ENCODE measurements around the gene KCNMA1. TPM values are rescaled to one million over a fixed set of nuclear protein-coding genes. Genes with fewer than 3 reads are reported as not detected.

Gene KCNMA1
- polyA plus RNA-seq, 1 of the 3 experiments (the other 2 are of a cell fraction), result 107 TPM

DNA sequence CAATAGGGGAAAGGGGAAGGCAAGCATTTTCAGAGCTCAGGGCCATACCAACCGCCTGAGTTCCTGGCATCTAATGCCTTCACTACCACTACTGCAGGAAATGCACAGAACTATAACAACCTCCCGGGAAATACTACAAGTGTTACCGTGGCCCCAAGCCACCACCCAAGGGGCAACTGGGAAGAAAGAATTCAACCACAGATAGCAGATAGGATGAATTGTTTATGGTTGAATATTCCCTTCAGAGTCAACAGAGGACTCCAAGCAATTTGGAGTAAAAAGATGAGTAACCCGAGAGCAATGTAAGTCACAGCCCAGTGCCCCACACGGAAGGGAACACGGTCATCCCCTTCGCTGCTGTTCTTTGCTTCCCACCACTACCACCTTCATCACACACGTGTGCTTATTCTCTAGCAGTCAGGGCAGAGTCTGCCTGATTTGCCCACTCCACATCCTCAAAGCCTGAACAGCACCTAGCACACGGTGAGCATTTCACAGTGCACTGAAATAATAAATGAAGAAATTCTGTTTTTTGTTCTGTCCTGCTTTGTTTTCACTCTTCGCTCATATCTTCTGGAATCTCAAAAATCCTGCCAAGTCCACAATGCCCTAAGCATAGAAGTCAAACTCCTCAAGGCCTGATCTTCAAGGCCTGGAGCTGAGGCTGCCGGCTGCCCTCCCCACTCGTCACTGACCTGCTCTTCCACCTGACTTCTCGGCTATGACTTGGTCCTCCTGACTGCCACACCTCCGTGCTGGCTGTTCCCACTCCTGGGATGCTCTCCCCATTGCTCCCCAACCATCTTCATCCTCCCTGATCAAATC is 221.1 kb downstream of the KCNMA1 start (continued):
- TF ChIP-seq, protein P1, sequence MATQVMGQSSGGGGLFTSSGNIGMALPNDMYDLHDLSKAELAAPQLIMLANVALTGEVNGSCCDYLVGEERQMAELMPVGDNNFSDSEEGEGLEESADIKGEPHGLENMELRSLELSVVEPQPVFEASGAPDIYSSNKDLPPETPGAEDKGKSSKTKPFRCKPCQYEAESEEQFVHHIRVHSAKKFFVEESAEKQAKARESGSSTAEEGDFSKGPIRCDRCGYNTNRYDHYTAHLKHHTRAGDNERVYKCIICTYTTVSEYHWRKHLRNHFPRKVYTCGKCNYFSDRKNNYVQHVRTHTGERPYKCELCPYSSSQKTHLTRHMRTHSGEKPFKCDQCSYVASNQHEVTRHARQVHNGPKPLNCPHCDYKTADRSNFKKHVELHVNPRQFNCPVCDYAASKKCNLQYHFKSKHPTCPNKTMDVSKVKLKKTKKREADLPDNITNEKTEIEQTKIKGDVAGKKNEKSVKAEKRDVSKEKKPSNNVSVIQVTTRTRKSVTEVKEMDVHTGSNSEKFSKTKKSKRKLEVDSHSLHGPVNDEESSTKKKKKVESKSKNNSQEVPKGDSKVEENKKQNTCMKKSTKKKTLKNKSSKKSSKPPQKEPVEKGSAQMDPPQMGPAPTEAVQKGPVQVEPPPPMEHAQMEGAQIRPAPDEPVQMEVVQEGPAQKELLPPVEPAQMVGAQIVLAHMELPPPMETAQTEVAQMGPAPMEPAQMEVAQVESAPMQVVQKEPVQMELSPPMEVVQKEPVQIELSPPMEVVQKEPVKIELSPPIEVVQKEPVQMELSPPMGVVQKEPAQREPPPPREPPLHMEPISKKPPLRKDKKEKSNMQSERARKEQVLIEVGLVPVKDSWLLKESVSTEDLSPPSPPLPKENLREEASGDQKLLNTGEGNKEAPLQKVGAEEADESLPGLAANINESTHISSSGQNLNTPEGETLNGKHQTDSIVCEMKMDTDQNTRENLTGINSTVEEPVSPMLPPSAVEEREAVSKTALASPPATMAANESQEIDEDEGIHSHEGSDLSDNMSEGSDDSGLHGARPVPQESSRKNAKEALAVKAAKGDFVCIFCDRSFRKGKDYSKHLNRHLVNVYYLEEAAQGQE (IDR thresholded peaks at IDR 0.05; ENCODE audit: low read depth, low read length), result 0 out of 2 replicates have a peak, but pooled peaks have one; percentile 53
- TF ChIP-seq SIN3A (IDR thresholded peaks at IDR 0.05; ENCODE audit: borderline replicate concordance, low read depth, low read length), result 0 out of 2 replicates have a peak, but pooled peaks have one; percentile 22
- TF ChIP-seq, protein P2, sequence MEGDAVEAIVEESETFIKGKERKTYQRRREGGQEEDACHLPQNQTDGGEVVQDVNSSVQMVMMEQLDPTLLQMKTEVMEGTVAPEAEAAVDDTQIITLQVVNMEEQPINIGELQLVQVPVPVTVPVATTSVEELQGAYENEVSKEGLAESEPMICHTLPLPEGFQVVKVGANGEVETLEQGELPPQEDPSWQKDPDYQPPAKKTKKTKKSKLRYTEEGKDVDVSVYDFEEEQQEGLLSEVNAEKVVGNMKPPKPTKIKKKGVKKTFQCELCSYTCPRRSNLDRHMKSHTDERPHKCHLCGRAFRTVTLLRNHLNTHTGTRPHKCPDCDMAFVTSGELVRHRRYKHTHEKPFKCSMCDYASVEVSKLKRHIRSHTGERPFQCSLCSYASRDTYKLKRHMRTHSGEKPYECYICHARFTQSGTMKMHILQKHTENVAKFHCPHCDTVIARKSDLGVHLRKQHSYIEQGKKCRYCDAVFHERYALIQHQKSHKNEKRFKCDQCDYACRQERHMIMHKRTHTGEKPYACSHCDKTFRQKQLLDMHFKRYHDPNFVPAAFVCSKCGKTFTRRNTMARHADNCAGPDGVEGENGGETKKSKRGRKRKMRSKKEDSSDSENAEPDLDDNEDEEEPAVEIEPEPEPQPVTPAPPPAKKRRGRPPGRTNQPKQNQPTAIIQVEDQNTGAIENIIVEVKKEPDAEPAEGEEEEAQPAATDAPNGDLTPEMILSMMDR (IDR thresholded peaks at IDR 0.05), result no peak
- no peak for TF ChIP-seq GABPA (IDR thresholded peaks at IDR 0.05; ENCODE audit: low read depth)
- TF ChIP-seq, protein P3, sequence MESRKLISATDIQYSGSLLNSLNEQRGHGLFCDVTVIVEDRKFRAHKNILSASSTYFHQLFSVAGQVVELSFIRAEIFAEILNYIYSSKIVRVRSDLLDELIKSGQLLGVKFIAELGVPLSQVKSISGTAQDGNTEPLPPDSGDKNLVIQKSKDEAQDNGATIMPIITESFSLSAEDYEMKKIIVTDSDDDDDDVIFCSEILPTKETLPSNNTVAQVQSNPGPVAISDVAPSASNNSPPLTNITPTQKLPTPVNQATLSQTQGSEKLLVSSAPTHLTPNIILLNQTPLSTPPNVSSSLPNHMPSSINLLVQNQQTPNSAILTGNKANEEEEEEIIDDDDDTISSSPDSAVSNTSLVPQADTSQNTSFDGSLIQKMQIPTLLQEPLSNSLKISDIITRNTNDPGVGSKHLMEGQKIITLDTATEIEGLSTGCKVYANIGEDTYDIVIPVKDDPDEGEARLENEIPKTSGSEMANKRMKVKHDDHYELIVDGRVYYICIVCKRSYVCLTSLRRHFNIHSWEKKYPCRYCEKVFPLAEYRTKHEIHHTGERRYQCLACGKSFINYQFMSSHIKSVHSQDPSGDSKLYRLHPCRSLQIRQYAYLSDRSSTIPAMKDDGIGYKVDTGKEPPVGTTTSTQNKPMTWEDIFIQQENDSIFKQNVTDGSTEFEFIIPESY (IDR thresholded peaks at IDR 0.05; ENCODE audit: borderline replicate concordance, low read depth), result 0 out of 2 replicates have a peak, but pooled peaks have one; percentile 10
- TF ChIP-seq EZH2phosphoT487 (IDR thresholded peaks at IDR 0.05; ENCODE audit: borderline replicate concordance, low read depth), result no peak
- TF ChIP-seq NFIC (IDR thresholded peaks at IDR 0.05; ENCODE audit: borderline replicate concordance), result peak; percentile 92
- TF ChIP-seq JUND (IDR thresholded peaks at IDR 0.05), result peak; percentile 91
- TF ChIP-seq, protein P4, sequence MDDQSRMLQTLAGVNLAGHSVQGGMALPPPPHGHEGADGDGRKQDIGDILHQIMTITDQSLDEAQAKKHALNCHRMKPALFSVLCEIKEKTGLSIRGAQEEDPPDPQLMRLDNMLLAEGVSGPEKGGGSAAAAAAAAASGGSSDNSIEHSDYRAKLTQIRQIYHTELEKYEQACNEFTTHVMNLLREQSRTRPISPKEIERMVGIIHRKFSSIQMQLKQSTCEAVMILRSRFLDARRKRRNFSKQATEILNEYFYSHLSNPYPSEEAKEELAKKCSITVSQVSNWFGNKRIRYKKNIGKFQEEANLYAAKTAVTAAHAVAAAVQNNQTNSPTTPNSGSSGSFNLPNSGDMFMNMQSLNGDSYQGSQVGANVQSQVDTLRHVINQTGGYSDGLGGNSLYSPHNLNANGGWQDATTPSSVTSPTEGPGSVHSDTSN (IDR thresholded peaks at IDR 0.05), result peak; percentile 83
- no peak for TF ChIP-seq SMC3 (IDR thresholded peaks at IDR 0.05; ENCODE audit: low read depth, low read length)
- no peak; the same call in 1 of the 2 replicates for TF ChIP-seq TAF1 (IDR thresholded peaks at IDR 0.05; ENCODE audit: borderline replicate concordance, low read depth, low read length)
- TF ChIP-seq, protein P5, sequence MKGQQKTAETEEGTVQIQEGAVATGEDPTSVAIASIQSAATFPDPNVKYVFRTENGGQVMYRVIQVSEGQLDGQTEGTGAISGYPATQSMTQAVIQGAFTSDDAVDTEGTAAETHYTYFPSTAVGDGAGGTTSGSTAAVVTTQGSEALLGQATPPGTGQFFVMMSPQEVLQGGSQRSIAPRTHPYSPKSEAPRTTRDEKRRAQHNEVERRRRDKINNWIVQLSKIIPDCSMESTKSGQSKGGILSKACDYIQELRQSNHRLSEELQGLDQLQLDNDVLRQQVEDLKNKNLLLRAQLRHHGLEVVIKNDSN (IDR thresholded peaks at IDR 0.05; ENCODE audit: borderline replicate concordance, low read depth), result no peak
- no peak for TF ChIP-seq NRF1 (IDR thresholded peaks at IDR 0.05; ENCODE audit: low read depth, low read length)
- peak; percentile 89 for TF ChIP-seq FOSL2 (IDR thresholded peaks at IDR 0.05; ENCODE audit: borderline replicate concordance, low read depth)
- TF ChIP-seq RXRA (IDR thresholded peaks at IDR 0.05; ENCODE audit: borderline replicate concordance, low read depth), result peak; percentile 84; the same call in 1 of the 2 replicates

Measured in SK-N-SH (cell line).